A673 (cell line): ENCODE data around the gene CAMK2G.

Source experiments
- EZH2 ChIP-seq: fragments of 200-600 bp; sonication (generic); IDR thresholded peaks from 2 replicates; pipeline ENCODE4 v1.6.1; 2017; ENCODE audit warnings: borderline replicate concordance, low read depth, mild to moderate bottlenecking, mixed read lengths, antibody characterized with exemption, low read length; ENCODE audit not compliant: poor library complexity, severe bottlenecking
- TF ChIP-seq, protein P1 (sequence below): fragments of 300-800, 200-600 bp; sonication (generic); conservative IDR thresholded peaks from 2 replicates; pipeline ENCODE4 v1.5.1; 2017; ENCODE audit warnings: low read depth, mild to moderate bottlenecking, antibody characterized with exemption, low read length, moderate library complexity, mixed read lengths

- TF ChIP-seq, protein P1, sequence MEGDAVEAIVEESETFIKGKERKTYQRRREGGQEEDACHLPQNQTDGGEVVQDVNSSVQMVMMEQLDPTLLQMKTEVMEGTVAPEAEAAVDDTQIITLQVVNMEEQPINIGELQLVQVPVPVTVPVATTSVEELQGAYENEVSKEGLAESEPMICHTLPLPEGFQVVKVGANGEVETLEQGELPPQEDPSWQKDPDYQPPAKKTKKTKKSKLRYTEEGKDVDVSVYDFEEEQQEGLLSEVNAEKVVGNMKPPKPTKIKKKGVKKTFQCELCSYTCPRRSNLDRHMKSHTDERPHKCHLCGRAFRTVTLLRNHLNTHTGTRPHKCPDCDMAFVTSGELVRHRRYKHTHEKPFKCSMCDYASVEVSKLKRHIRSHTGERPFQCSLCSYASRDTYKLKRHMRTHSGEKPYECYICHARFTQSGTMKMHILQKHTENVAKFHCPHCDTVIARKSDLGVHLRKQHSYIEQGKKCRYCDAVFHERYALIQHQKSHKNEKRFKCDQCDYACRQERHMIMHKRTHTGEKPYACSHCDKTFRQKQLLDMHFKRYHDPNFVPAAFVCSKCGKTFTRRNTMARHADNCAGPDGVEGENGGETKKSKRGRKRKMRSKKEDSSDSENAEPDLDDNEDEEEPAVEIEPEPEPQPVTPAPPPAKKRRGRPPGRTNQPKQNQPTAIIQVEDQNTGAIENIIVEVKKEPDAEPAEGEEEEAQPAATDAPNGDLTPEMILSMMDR = no peak
- TF ChIP-seq EZH2 = no peak
These were observed 48.4 kb upstream of the CAMK2G start for GRCh38 chr10:73922864-73923133.
